ENCODE measurements around the gene SNHG17. TPM values are rescaled to one million over a fixed set of nuclear protein-coding genes. Genes with fewer than 3 reads are reported as not detected.

Gene SNHG17
- total RNA-seq: 10 to 100 TPM; 13.3 to 38.4 (median 18.7) TPM

DNA sequence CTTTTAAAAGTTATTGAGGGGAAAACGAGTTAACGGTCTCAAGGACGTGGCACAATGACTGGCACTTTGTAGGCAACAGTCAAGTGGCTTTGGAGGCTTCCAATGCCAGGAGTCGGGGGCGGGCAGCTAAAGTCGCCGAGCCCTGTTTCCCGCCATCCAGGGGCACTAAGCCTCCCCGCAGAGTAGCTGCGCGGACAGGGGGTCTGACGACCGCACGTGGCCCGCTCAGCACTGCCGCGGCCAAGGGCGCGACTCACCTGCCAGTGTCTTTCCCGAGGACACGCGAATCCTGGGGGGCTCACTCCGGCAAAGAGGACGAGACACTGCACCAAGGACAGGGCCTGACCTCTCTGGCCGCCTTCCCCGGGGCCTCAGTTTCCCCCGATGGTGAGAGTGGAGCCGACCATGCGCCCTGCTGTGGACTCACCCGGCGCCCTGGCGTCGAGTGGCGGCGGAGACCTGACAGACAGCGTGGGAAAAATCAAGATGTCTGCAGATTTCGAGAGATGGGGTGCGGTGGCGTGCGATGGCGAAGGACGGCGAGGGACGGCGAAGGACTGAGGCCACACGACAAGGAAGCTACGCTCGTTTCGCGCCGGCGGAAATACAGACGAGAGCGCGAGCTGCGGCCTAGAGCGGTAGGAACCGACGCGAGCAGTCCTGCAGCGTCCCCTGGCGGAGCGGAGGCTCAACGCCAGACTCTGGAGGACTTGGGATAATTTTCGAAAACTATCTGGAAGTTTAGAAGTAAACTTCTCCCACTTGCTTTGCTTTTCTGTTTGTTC lies at the start of gene SNHG17:
Gene SNHG17 (minus strand): TSS at position 559 of the 785 bp plus-strand sequence.
- Histone ChIP-seq H3K27ac (peak within 1 kb of the TSS; percentile 50 to 80 (median 74)), H3K27me3 (no peaks in the 10 kb centered on the region), H3K36me3 (peaks cover 27% of the 10 kb centered on the region in 2 donors), H3K9me3 (no peaks in the 10 kb centered on the region), H3K4me3 (replicated peaks in 1 of 3) (peak within 1 kb of the TSS; percentile 60 to 77 (median 75)), H3K4me1 (peaks cover 0 to 11% of the 10 kb centered on the region in 2 donors)
- intact Hi-C loops (cut with DNase I): no loop called here
- 1 to 2% methylated on average over 37 to 48 of the region's 65 CpGs for WGBS, 2 donors
- TF ChIP-seq, protein P1, sequence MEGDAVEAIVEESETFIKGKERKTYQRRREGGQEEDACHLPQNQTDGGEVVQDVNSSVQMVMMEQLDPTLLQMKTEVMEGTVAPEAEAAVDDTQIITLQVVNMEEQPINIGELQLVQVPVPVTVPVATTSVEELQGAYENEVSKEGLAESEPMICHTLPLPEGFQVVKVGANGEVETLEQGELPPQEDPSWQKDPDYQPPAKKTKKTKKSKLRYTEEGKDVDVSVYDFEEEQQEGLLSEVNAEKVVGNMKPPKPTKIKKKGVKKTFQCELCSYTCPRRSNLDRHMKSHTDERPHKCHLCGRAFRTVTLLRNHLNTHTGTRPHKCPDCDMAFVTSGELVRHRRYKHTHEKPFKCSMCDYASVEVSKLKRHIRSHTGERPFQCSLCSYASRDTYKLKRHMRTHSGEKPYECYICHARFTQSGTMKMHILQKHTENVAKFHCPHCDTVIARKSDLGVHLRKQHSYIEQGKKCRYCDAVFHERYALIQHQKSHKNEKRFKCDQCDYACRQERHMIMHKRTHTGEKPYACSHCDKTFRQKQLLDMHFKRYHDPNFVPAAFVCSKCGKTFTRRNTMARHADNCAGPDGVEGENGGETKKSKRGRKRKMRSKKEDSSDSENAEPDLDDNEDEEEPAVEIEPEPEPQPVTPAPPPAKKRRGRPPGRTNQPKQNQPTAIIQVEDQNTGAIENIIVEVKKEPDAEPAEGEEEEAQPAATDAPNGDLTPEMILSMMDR (IDR thresholded peaks at IDR 0.05): peak; percentile 99 to 100 (median 100)
- peak in 1 of 2 donors; percentile 77 for TF ChIP-seq POLR2A (IDR thresholded peaks at IDR 0.05)
- peak; percentile 88 to 90 for DNase-seq

DNA sequence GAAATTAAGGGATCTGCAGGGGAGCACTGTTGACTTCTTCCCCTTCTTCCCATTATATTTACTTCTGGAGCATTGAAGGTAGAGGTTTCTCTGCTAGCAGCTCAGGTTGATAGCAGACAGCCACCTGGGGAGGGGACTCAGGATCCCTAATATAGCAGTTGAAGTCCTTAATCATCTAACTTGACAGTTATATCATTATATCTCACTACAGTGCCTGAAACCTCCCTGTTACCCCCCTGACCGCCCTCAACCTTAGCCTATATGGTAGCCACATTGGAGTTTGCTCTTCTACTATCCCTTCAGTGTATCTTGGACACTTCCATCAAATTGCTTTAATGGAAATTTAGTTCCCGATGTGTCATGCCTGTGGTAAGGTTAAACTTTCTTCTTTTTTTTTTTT lies 44.5 kb upstream of the SNHG17 start:
- Histone ChIP-seq H3K27ac (no peak overlapping the region), H3K9me3 (no peaks in the 10 kb centered on the region), H3K27me3 (no peaks in the 10 kb centered on the region), H3K36me3 (no peaks in the 10 kb centered on the region), H3K4me3 (replicated peaks in 1 of 3) (no peak overlapping the region), H3K4me1 (peaks cover 5 to 13% of the 10 kb centered on the region in 2 donors)
- intact Hi-C loops (cut with DNase I): no loop called here
- TF ChIP-seq POLR2A (IDR thresholded peaks at IDR 0.05): no peak
- TF ChIP-seq, protein P1 (IDR thresholded peaks at IDR 0.05): no peak
- no peak for DNase-seq
- 82 to 93% methylated on average over 2 of the region's 2 CpGs for WGBS, 2 donors

DNA sequence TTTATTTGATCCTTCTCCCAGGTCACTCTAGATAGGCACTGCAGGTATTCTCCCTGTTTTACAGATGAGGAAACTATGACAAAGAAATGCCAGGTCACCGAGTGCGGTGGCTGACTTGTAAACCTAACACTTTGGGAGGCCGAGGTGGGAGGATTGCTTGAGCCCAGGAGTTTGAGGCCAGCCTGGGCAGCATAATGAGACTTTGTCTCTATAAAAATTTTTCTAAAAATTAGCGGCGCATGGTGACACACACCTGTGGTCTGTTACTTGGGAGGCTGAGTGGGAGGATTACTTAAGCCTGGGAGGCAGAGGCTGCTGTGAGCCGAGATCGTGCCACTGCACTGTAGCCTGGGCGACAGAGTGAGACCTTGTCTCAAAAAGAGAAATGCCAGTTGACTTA lies 42.6 kb upstream of the SNHG17 start:
- H3K36me3 ChIP-seq: no peaks in the 10 kb centered on the region
- H3K9me3 ChIP-seq: no peaks in the 10 kb centered on the region
- DNase-seq: no peak
- H3K27me3 ChIP-seq: no peaks in the 10 kb centered on the region
- intact Hi-C loops (cut with DNase I): no loop called here
- WGBS, 2 donors: 96 to 100% methylated on average over 8 of the region's 8 CpGs
- TF ChIP-seq, protein P1 (IDR thresholded peaks at IDR 0.05): no peak
- TF ChIP-seq POLR2A (IDR thresholded peaks at IDR 0.05): no peak
- no peak overlapping the region for H3K4me3 ChIP-seq (replicated peaks in 1 of 3)
- peaks cover 18 to 26% of the 10 kb centered on the region in 2 donors for H3K4me1 ChIP-seq
- H3K27ac ChIP-seq: no peak overlapping the region

DNA sequence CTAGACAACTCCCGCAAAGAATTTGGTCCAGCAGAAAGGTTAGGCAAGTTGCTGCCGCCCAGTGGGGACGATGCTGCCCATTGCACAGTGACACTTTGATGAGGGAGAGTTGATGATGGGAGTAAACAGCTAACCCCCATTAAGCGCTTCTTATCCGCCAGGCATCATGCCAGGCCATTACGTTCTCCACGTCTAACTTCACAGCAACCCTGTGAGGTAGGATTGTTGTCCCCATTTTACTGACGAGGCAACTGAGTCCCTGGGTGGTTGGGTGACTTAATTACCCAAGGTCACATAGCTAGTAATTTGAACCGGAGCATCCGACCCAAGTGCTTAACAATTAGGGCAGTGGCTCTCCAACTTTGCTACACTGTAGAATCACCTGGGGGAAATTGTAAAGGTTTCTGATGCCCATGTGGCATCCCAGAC lies 38.3 kb upstream of the SNHG17 start:
- intact Hi-C loops (cut with DNase I): no loop called here
- 7 to 8% methylated on average over 10 of the region's 10 CpGs for WGBS, 2 donors

More for the DNA sequence above, 38.3 kb upstream of the SNHG17 start:
- TF ChIP-seq, protein P1 (IDR thresholded peaks at IDR 0.05): no peak
- no peak for TF ChIP-seq POLR2A (IDR thresholded peaks at IDR 0.05)
- peak overlapping the region; percentile 58 to 91 (median 73) for H3K4me3 ChIP-seq (replicated peaks in 1 of 3)
- peaks cover 18 to 26% of the 10 kb centered on the region in 2 donors for H3K4me1 ChIP-seq
- no peaks in the 10 kb centered on the region for H3K36me3 ChIP-seq
- no peaks in the 10 kb centered on the region for H3K9me3 ChIP-seq
- peak overlapping the region in 2 of 3 donors; percentile 72 to 85 for H3K27ac ChIP-seq
- DNase-seq: no peak
- no peaks in the 10 kb centered on the region for H3K27me3 ChIP-seq

All from thyroid gland (tissue), 4 donors.